A549 (cell line): Measurements from ENCODE around the gene SYNM. TPM values are rescaled to one million over a fixed set of nuclear protein-coding genes. Genes with fewer than 3 reads are reported as not detected.
A peak's percentile ranks its signal among the peaks of the same experiment; 100 is the strongest.

Experiments
- ATAC-seq, 2 experiments: fragments of 200-7000 bp in 1 of 2; fragments of >200 bp in 1 of 2; cut with Nextera tagmentation in 1 of 2; cut with Tn5 transposase in 1 of 2; 3 replicates each; pipeline versions ENCODE4 v1.8.0 to v1.9.1; 2018 to 2020; ENCODE audit warnings: mild to moderate bottlenecking in 1 of 2, moderate library complexity in 1 of 2
- CTCF ChIA-PET: fragments of 300-600 bp; sonication (Branson Sonifier 250); formaldehyde crosslinking; extraction: SDS; loops from one replicate; lab custom pipeline; 2021; ENCODE audit warnings: antibody characterized with exemption, inconsistent platforms; lab: Yijun Ruan, JAX
- POLR2A ChIA-PET: fragments of 350-600 bp; formaldehyde crosslinking; extraction: SDS; loops from one replicate; lab custom pipeline; 2021; ENCODE audit warnings: antibody characterized with exemption, inconsistent platforms; lab: Yijun Ruan, JAX
- DNase-seq, 2 experiments: peaks; one replicate each; pipeline versions ENCODE4 v3.0.0 to v3.0.0-alpha.2; 2011 to 2016; ENCODE audit warnings: low read depth in 1 of 2, low spot score in 1 of 2
- FAIRE-seq: peaks from 2 replicates; lab custom pipeline; 2011; peaks lifted over from hg19 to GRCh38; lab: Jason Lieb, UNC
- H3K27ac ChIP-seq, 2 experiments: fragments of >200 bp; sonication (Bioruptor Twin); formaldehyde crosslinking; 3 replicates each; pipeline ENCODE4 v1.5.1; 2016 to 2017
- H3K4me1 ChIP-seq: fragments of >200 bp; sonication (Bioruptor Twin); formaldehyde crosslinking; 3 replicates; pipeline ENCODE4 v1.6.1; 2016
- H3K4me2 ChIP-seq: fragments of >200 bp; sonication (Bioruptor Twin); formaldehyde crosslinking; 3 replicates; pipeline ENCODE4 v1.6.1; 2016
- H3K4me3 ChIP-seq: fragments of >200 bp; sonication (Bioruptor Twin); formaldehyde crosslinking; 3 replicates; pipeline ENCODE4 v1.5.1; 2016
- H3K9me3 ChIP-seq: fragments of >200 bp; sonication (Bioruptor Twin); formaldehyde crosslinking; 3 replicates; pipeline ENCODE4 v1.6.1; 2016
- CBX2 ChIP-seq: fragments of 200-600 bp; sonication (generic); IDR thresholded peaks from 2 replicates; pipeline ENCODE4 v1.6.1; 2016; ENCODE audit warnings: low read depth, mild to moderate bottlenecking, borderline replicate concordance
- CBX8 ChIP-seq: fragments of 200-600 bp; sonication (generic); IDR thresholded peaks from 2 replicates; pipeline ENCODE4 v1.6.1; 2016
- CEBPB ChIP-seq, 2 experiments: fragments of >200 bp in 1 of 2; sonication (Bioruptor Twin) in 1 of 2; formaldehyde crosslinking in 1 of 2; IDR thresholded peaks; 2 replicates each; pipeline ENCODE4 v1.6.1; 2012 to 2016
- CHD2 ChIP-seq: fragments of 150-350 bp; IDR thresholded peaks from 2 replicates; pipeline ENCODE4 v1.6.1; 2014; ENCODE audit warnings: low read length; ENCODE audit not compliant: partially characterized antibody
- FOSB ChIP-seq: fragments of 250-450 bp; sonication (Bioruptor Pico); IDR thresholded peaks from 2 replicates; pipeline ENCODE4 v1.5.0; 2020; ENCODE audit warnings: mild to moderate bottlenecking, moderate library complexity
- HMGXB4 ChIP-seq: fragments of 250-450 bp; sonication (Bioruptor Pico); IDR thresholded peaks from 2 replicates; pipeline ENCODE4 v1.5.0; 2021; ENCODE audit warnings: mild to moderate bottlenecking, moderate library complexity, borderline replicate concordance
- HOXB13 ChIP-seq: fragments of 250-450 bp; sonication (Bioruptor Pico); IDR thresholded peaks from 2 replicates; pipeline ENCODE4 v1.5.0; 2020; ENCODE audit warnings: low read depth, mild to moderate bottlenecking, moderate library complexity
- HOXB5 ChIP-seq: fragments of 250-450 bp; sonication (Bioruptor Pico); IDR thresholded peaks from 2 replicates; pipeline ENCODE4 v1.5.0; 2020; ENCODE audit warnings: mild to moderate bottlenecking, moderate library complexity
- KDM5A ChIP-seq: fragments of 200-600 bp; sonication (generic); IDR thresholded peaks from 2 replicates; pipeline ENCODE4 v1.6.1; 2016; ENCODE audit warnings: antibody characterized with exemption, mild to moderate bottlenecking
- MAFK ChIP-seq: fragments of 450-650 bp; IDR thresholded peaks from 2 replicates; pipeline ENCODE4 v1.6.1; 2014; ENCODE audit not compliant: partially characterized antibody
- MAZ ChIP-seq: fragments of 150-350 bp; IDR thresholded peaks from 2 replicates; pipeline ENCODE4 v1.6.1; 2014; ENCODE audit warnings: antibody characterized with exemption, low read depth, low read length, borderline replicate concordance
- NPAS2 ChIP-seq: fragments of 250-450 bp; sonication (Bioruptor Pico); IDR thresholded peaks from 2 replicates; pipeline ENCODE4 v1.8.0; 2022; ENCODE audit warnings: mild to moderate bottlenecking, moderate library complexity, borderline replicate concordance
- PBX3 ChIP-seq: IDR thresholded peaks from 2 replicates; pipeline ENCODE4 v1.6.1; 2012
- POLR2A ChIP-seq: IDR thresholded peaks from 2 replicates; pipeline ENCODE4 v1.6.1; 2012; ENCODE audit warnings: mild to moderate bottlenecking, low read length
- RAD21 ChIP-seq, 2 experiments: fragments of >200 bp in 1 of 2; sonication (Bioruptor Twin) in 1 of 2; formaldehyde crosslinking in 1 of 2; IDR thresholded peaks in 1 of 2; conservative IDR thresholded peaks in 1 of 2; 2 replicates in 1 of 2; 3 replicates in 1 of 2; pipeline ENCODE4 v1.6.1; 2012 to 2018; ENCODE audit warnings: inconsistent platforms in 1 of 2
- SMC3 ChIP-seq: fragments of >200 bp; sonication (Bioruptor Twin); formaldehyde crosslinking; IDR thresholded peaks from 3 replicates; pipeline ENCODE4 v1.6.1; 2018; ENCODE audit warnings: inconsistent platforms
- SREBF2 ChIP-seq: fragments of 450-650 bp; IDR thresholded peaks from 2 replicates; pipeline ENCODE4 v1.6.1; 2014; ENCODE audit warnings: mild to moderate bottlenecking, moderate library complexity
- USF2 ChIP-seq: fragments of 450-650 bp; IDR thresholded peaks from 2 replicates; pipeline ENCODE4 v1.6.1; 2014; ENCODE audit warnings: antibody characterized with exemption
- ZC3H11A ChIP-seq: fragments of 450-650 bp; IDR thresholded peaks from 2 replicates; pipeline ENCODE4 v1.6.1; 2014; ENCODE audit warnings: antibody characterized with exemption, mild to moderate bottlenecking
- ZFP36 ChIP-seq: fragments of 450-650 bp; IDR thresholded peaks from 2 replicates; pipeline ENCODE4 v1.6.1; 2014; ENCODE audit warnings: borderline replicate concordance; ENCODE audit not compliant: partially characterized antibody
- WGBS: methylation state at CpG from one replicate; pipeline ENCODE4 v1.1.6; 2017; ENCODE audit errors: missing lambda C conversion rate; 5-methylcytosine and 5-hydroxymethylcytosine counted together
- polyA plus RNA-seq, 4 experiments: library from polyadenylated mRNA; depleted of rRNA in 3 of 4; stranded (reverse); fragments of >200 nt; fragmentation: RNase III in 1 of 4; extraction: RNeasy Plus Mini Kit Qiagen cat#74134 plus additional on column Dnase treatment in 1 of 4; gene quantifications; 2 replicates in 3 of 4; 3 replicates in 1 of 4; pipeline ENCODE4 v1.2.3, GENCODE V29; 2011 to 2017
- TF ChIP-seq, protein P1 (sequence below): fragments of 150-350 bp; IDR thresholded peaks from 2 replicates; pipeline ENCODE4 v1.6.1; 2014; ENCODE audit warnings: low read depth, mild to moderate bottlenecking, low read length

Gene SYNM
- polyA plus RNA-seq, 2 of the 4 experiments (the other 2 are of a cell fraction), result 22.6 to 37.7 TPM

- no peak for TF ChIP-seq NPAS2 (CRISPR knock-in tag)
- TF ChIP-seq, all 56 proteins: peak for 0
Observed at GRCh38 chr15:99070208-99070607, 34.7 kb upstream of the SYNM start (continued).

GRCh38 chr15:99071091-99071680, 33.7 kb upstream of the SYNM start:
- Histone ChIP-seq H3K4me3 (no peak overlapping the region), H3K4me2 (no peak overlapping the region), H3K27ac (no peak overlapping the region), H3K4me1 (peaks cover 15% of the 10 kb centered on the region), H3K9me3 (no peaks in the 10 kb centered on the region)
- ChIA-PET POLR2A (no interaction called here), CTCF (interaction anchor here (0.8 to 16.2 kb wide), 8 partner anchors 3 to 630 kb away, joined by 3 to 227 read pairs (median 10); no protein-coding TSS in a partner anchor)
- no peak for ATAC-seq
- DNase-seq, result no peak
- no peak for FAIRE-seq
- WGBS, result 79% methylated on average over 10 of the region's 10 CpGs
- no peak for TF ChIP-seq HOXB13 (CRISPR knock-in tag)
- TF ChIP-seq FOSB (CRISPR knock-in tag), result no peak
- no peak for TF ChIP-seq CEBPB (IDR thresholded peaks at IDR 0.05)
- no peak for TF ChIP-seq KDM5A
- no peak for TF ChIP-seq HOXB5 (CRISPR knock-in tag)
- no peak for TF ChIP-seq CHD2
- TF ChIP-seq CBX2, result no peak

GRCh38 chr15:99073008-99073717, 31.7 kb upstream of the SYNM start:
- H3K4me2 ChIP-seq, result no peak overlapping the region
- FAIRE-seq (no peak), DNase-seq (no peak), ATAC-seq (peak in 1 of 2 experiments; percentile 16; a peak in 1 of 6 replicates)
- POLR2A ChIA-PET, result no interaction called here
- TF ChIP-seq ZFP36 (no peak), ZC3H11A (no peak), PBX3 (no peak), SMC3 (no peak), POLR2A (no peak), HOXB5 (CRISPR knock-in tag) (no peak), CBX8 (no peak), USF2 (no peak; the same call in 1 of the 2 replicates)
- TF ChIP-seq, protein P1, sequence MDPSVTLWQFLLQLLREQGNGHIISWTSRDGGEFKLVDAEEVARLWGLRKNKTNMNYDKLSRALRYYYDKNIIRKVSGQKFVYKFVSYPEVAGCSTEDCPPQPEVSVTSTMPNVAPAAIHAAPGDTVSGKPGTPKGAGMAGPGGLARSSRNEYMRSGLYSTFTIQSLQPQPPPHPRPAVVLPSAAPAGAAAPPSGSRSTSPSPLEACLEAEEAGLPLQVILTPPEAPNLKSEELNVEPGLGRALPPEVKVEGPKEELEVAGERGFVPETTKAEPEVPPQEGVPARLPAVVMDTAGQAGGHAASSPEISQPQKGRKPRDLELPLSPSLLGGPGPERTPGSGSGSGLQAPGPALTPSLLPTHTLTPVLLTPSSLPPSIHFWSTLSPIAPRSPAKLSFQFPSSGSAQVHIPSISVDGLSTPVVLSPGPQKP, result no peak
- WGBS, result 66% methylated on average over 4 of the region's 4 CpGs
- peaks cover 18% of the 10 kb centered on the region for H3K4me1 ChIP-seq
- CTCF ChIA-PET, result interaction anchor here (0.7 to 15.2 kb wide), 13 partner anchors 10 to 645 kb away, joined by 3 to 227 read pairs (median 3); no protein-coding TSS in a partner anchor
- no peak overlapping the region for H3K4me3 ChIP-seq
- H3K27ac ChIP-seq, result no peak overlapping the region
- no peaks in the 10 kb centered on the region for H3K9me3 ChIP-seq

DNA sequence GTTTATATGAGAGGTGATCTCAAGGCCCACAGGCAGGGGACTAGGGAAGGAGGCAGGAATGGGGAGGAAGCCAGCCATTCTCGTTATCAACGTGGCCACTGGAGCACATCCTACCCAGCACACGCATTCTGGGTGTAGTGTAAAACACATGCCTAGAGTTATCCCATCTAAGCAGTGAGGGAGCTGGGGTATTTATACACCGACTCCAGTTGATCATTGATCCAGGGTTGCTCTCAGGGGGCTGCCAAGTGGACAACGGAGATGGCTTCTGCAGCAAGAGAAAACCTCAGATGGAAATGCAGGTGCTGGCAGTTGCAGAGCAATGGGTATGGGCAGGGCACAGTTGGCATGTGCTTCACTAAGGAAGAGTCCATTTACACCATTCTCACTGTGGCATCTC, 30.4 kb upstream of the SYNM start:
- Histone ChIP-seq H3K27ac (no peak overlapping the region), H3K9me3 (no peaks in the 10 kb centered on the region), H3K4me3 (no peak overlapping the region), H3K4me2 (no peak overlapping the region), H3K4me1 (peaks cover 18% of the 10 kb centered on the region)
- FAIRE-seq (no peak), ATAC-seq (no peak), DNase-seq (no peak)
- 75% methylated on average over 5 of the region's 5 CpGs for WGBS
- POLR2A ChIA-PET, result interaction anchor here (0.5 kb wide), 1 partner anchor 207 kb away, joined by 3 read pairs; no protein-coding TSS in a partner anchor
- TF ChIP-seq SREBF2 (no peak), RAD21 (conservative IDR thresholded peaks at IDR 0.05 in 1 of 2, IDR thresholded peaks at IDR 0.05 in 1 of 2) (no peak), HMGXB4 (CRISPR knock-in tag) (no peak), POLR2A (no peak), CBX8 (no peak), MAFK (no peak), MAZ (no peak)
- CTCF ChIA-PET, result interaction anchor here (0.9 to 15.2 kb wide), 14 partner anchors 11 to 646 kb away, joined by 3 to 227 read pairs (median 6); no protein-coding TSS in a partner anchor
